Cardiac muscle cell (in vitro differentiated cells and primary cell): ENCODE measurements around the gene IL32. TPM values are rescaled to one million over a fixed set of nuclear protein-coding genes. Genes with fewer than 3 reads are reported as not detected.

Source experiments
- DNase-seq, 2 donors: peaks; one replicate each; pipeline versions ENCODE4 v3.0.0 to v3.0.0-alpha.2; 2010 to 2017; ENCODE audit warnings: low read depth in 1 of 2, low spot score in 1 of 2
- H3K27ac ChIP-seq: fragments of 200-600 bp; sonication (generic); 2 replicates; pipeline ENCODE4 v1.5.1; 2016
- H3K27me3 ChIP-seq: fragments of 200-600 bp; sonication (generic); 2 replicates; pipeline ENCODE4 v1.6.0; 2016; ENCODE audit warnings: control low read depth
- H3K36me3 ChIP-seq: fragments of 200-600 bp; sonication (generic); 2 replicates; pipeline ENCODE4 v1.5.1; 2016; ENCODE audit warnings: control low read depth
- H3K4me1 ChIP-seq: fragments of 200-600 bp; sonication (generic); 2 replicates; pipeline ENCODE4 v1.8.1; 2017; ENCODE audit warnings: low read depth, mild to moderate bottlenecking, mixed run types
- H3K4me3 ChIP-seq: fragments of 200-600 bp; sonication (generic); 2 replicates; pipeline ENCODE4 v1.5.1; 2016; ENCODE audit warnings: mild to moderate bottlenecking
- H3K9me3 ChIP-seq: fragments of 200-600 bp; sonication (generic); 2 replicates; pipeline ENCODE4 v1.5.1; 2017; ENCODE audit warnings: low read depth, mild to moderate bottlenecking, control low read depth
- CTCF ChIP-seq: IDR thresholded peaks from 2 replicates; pipeline ENCODE4 v1.5.1; 2012; ENCODE audit warnings: low read depth, mild to moderate bottlenecking, low read length
- polyA plus RNA-seq: library from polyadenylated mRNA; unstranded; fragments of >200 nt; fragmentation: Nextera tagmentation; extraction: Ambion mirVana; gene quantifications from 2 replicates; pipeline ENCODE4 v1.2.1, GENCODE V29; 2016
- total RNA-seq: library from RNA; depleted of rRNA; stranded (reverse); fragments of >200 nt; gene quantifications from 2 replicates; pipeline ENCODE4 v1.2.3, GENCODE V29; 2016

Gene IL32
- total and polyA plus RNA-seq, 2 experiments from 2014 or later, result 0.35 to 0.66 TPM

GRCh38 chr16:3046641-3047386 is 18.6 kb upstream of the IL32 start:
- H3K4me3 ChIP-seq, result peak overlapping the region; percentile 31
- no peak for DNase-seq
- no peak overlapping the region for H3K27ac ChIP-seq
- H3K27me3 ChIP-seq, result peaks cover 71% of the 10 kb centered on the region
- H3K9me3 ChIP-seq, result no peaks in the 10 kb centered on the region
- no peak for TF ChIP-seq CTCF
- H3K36me3 ChIP-seq, result no peaks in the 10 kb centered on the region
- no peaks in the 10 kb centered on the region for H3K4me1 ChIP-seq

- H3K27me3 ChIP-seq, result peaks cover 69% of the 10 kb centered on the region
- no peaks in the 10 kb centered on the region for H3K36me3 ChIP-seq
- no peak overlapping the region for H3K4me3 ChIP-seq
- no peaks in the 10 kb centered on the region for H3K4me1 ChIP-seq
- no peaks in the 10 kb centered on the region for H3K9me3 ChIP-seq
- no peak overlapping the region for H3K27ac ChIP-seq
- TF ChIP-seq CTCF, result no peak
- DNase-seq, result no peak
Observed at GRCh38 chr16:3047387-3047720, 18.1 kb upstream of the IL32 start.

- DNase-seq, result no peak
- Histone ChIP-seq H3K36me3 (no peaks in the 10 kb centered on the region), H3K27ac (no peak overlapping the region), H3K4me3 (no peak overlapping the region), H3K4me1 (no peaks in the 10 kb centered on the region), H3K27me3 (peaks cover 47% of the 10 kb centered on the region), H3K9me3 (no peaks in the 10 kb centered on the region)
- no peak for TF ChIP-seq CTCF
Observed at GRCh38 chr16:3049921-3050481, 15.4 kb upstream of the IL32 start.

- TF ChIP-seq CTCF, result no peak
- peaks cover 42% of the 10 kb centered on the region for H3K27me3 ChIP-seq
- H3K36me3 ChIP-seq, result no peaks in the 10 kb centered on the region
- H3K4me1 ChIP-seq, result no peaks in the 10 kb centered on the region
- DNase-seq, result peak in 1 of 2 donors; percentile 13
- H3K4me3 ChIP-seq, result no peak overlapping the region
- H3K27ac ChIP-seq, result no peak overlapping the region
- no peaks in the 10 kb centered on the region for H3K9me3 ChIP-seq
Observed at GRCh38 chr16:3050487-3050886, 15.0 kb upstream of the IL32 start.

- Histone ChIP-seq H3K4me1 (no peaks in the 10 kb centered on the region), H3K27me3 (peaks cover 37% of the 10 kb centered on the region), H3K36me3 (no peaks in the 10 kb centered on the region), H3K4me3 (no peak overlapping the region), H3K9me3 (no peaks in the 10 kb centered on the region), H3K27ac (no peak overlapping the region)
- no peak for TF ChIP-seq CTCF
- DNase-seq, result peak in 1 of 2 donors; percentile 5
Observed at GRCh38 chr16:3051009-3051408, 14.4 kb upstream of the IL32 start.
